GM19238 (cell line): ENCODE results near the gene MRTFA.
"Not testable (repeated sequence)": the region's sequence is repeated elsewhere in the genome, so short reads cannot be mapped to it uniquely, and the experiment has no call there.

Experiments
- DNase-seq: peaks from one replicate; pipeline ENCODE4 v3.0.0; 2011; ENCODE audit warnings: low spot score; ENCODE audit not compliant: insufficient read length

MRTFA gene

GRCh38 chr22:40399621-40400020 lies 236.9 kb downstream of the MRTFA start:
- no peak for DNase-seq

- DNase-seq, result no peak
Measured at GRCh38 chr22:40397396-40397795, 239.1 kb downstream of the MRTFA start.

- no peak for DNase-seq
Measured at GRCh38 chr22:40396882-40397281, 239.6 kb downstream of the MRTFA start.

- no peak for DNase-seq
Measured at GRCh38 chr22:40395607-40396006, 240.9 kb downstream of the MRTFA start.

- DNase-seq, result no peak
Measured at GRCh38 chr22:40394607-40395006, 241.9 kb downstream of the MRTFA start.

GRCh38 chr22:40392618-40393017 lies 243.9 kb downstream of the MRTFA start:
- no peak for DNase-seq

GRCh38 chr22:40391417-40391816 lies 245.1 kb downstream of the MRTFA start:
- no peak for DNase-seq

GRCh38 chr22:40388231-40388630 lies 248.3 kb downstream of the MRTFA start:
- no peak for DNase-seq

- DNase-seq, result no peak
Measured at GRCh38 chr22:40387746-40388145, 248.8 kb downstream of the MRTFA start.

- DNase-seq, result peak; percentile 49
Measured at GRCh38 chr22:40385036-40385782, 251.3 kb downstream of the MRTFA start.

GRCh38 chr22:40383905-40384304 lies 252.6 kb downstream of the MRTFA start:
- DNase-seq, result no peak

- no peak for DNase-seq
Measured at GRCh38 chr22:40381461-40381860, 255.1 kb downstream of the MRTFA start.

GRCh38 chr22:40378448-40378847 lies 258.1 kb downstream of the MRTFA start:
- DNase-seq, result not testable (repeated sequence)

- no peak for DNase-seq
Measured at GRCh38 chr22:40377931-40378330, 258.6 kb downstream of the MRTFA start.

- DNase-seq, result no peak
Measured at GRCh38 chr22:40376149-40376548, 260.4 kb downstream of the MRTFA start.

- DNase-seq, result no peak
Measured at GRCh38 chr22:40374567-40374966, 262.0 kb downstream of the MRTFA start.

GRCh38 chr22:40368836-40369235 lies 267.7 kb downstream of the MRTFA start:
- DNase-seq, result no peak

GRCh38 chr22:40368016-40368415 lies 268.5 kb downstream of the MRTFA start:
- no peak for DNase-seq

GRCh38 chr22:40367342-40367741 lies 269.2 kb downstream of the MRTFA start:
- DNase-seq, result no peak

GRCh38 chr22:40366068-40366467 lies 270.5 kb downstream of the MRTFA start:
- DNase-seq, result no peak

GRCh38 chr22:40364431-40364830 lies 272.1 kb downstream of the MRTFA start:
- no peak for DNase-seq

- no peak for DNase-seq
Measured at GRCh38 chr22:40363059-40363458, 273.5 kb downstream of the MRTFA start.

- DNase-seq, result no peak
Measured at GRCh38 chr22:40361100-40361499, 275.4 kb downstream of the MRTFA start.
